Sigmoid colon (tissue), 4 donors: ENCODE data around the gene FBXW4.

Experiments used
- CTCF ChIP-seq, 4 experiments: fragments of 450-650 bp in 3 of 4; fragments of 200-600 bp in 1 of 4; IDR thresholded peaks; one replicate each; pipeline ENCODE4 v1.5.1; 2016 to 2019; ENCODE audit warnings: antibody characterized with exemption in 4 of 4, mild to moderate bottlenecking in 3 of 4, moderate library complexity in 2 of 4
- EP300 ChIP-seq, 4 donors: sonication (generic); formaldehyde crosslinking; IDR thresholded peaks; one replicate each; pipeline ENCODE4 v1.6.1; 2017; ENCODE audit warnings: antibody characterized with exemption in 4 of 4

- TF ChIP-seq CTCF (IDR thresholded peaks at IDR 0.05): no peak
- TF ChIP-seq EP300 (IDR thresholded peaks at IDR 0.05): no peak
These were observed 55.6 kb downstream of the FBXW4 start for GRCh38 chr10:101639141-101639900.
